Aorta (tissue), 4 donors: ENCODE results near the gene DNAJC2. TPM values are rescaled to one million over a fixed set of nuclear protein-coding genes. Genes with fewer than 3 reads are reported as not detected.

Experiments
- polyA plus RNA-seq, 2 donors: library from polyadenylated mRNA; stranded (reverse); fragments of 200-250 nt; gene quantifications; one replicate each; pipeline ENCODE4 v1.2.3, GENCODE V29; 2013
- total RNA-seq, 2 donors: library from RNA; stranded (reverse); fragmentation: NEBNext Ultra II Directional; extraction: Animal tissue kit (Norgen Biotek cat#: 25700); gene quantifications; one replicate each; pipeline ENCODE4 v1.2.1, GENCODE V29; 2021
- donor health status: healthy with polysubstance abuse.
- donor health status: Bipolar disorder and iron deficiency.
- donor health status: DM: no; HTN: no; CAD: no.
- donor health status: DM: yes; HTN: yes; CAD: no.

Gene DNAJC2
- total and polyA plus RNA-seq, 4 donors = 16.2 to 25.2 (median 24.3) TPM

Other genes with a start within 250 kb of the DNAJC2 start
- 10 to 100 TPM in 1 of 2 donors, 1 to 10 TPM in 1; 10.0 to 20.5 TPM for gene NAPEPLD, start 195.7 kb downstream of the DNAJC2 start, total RNA-seq
- gene NAPEPLD, start 195.7 kb downstream of the DNAJC2 start, polyA plus RNA-seq = 1 to 10 TPM; 8.2 to 8.3 TPM
- gene PMPCB, start 47.3 kb downstream of the DNAJC2 start, total RNA-seq = 10 to 100 TPM; 40.9 to 47.7 TPM
- gene PMPCB, start 47.3 kb downstream of the DNAJC2 start, polyA plus RNA-seq = 10 to 100 TPM; 41.3 to 70.8 TPM
- 10 to 100 TPM; 81.8 to 97.3 TPM for gene PSMC2, start 2.9 kb upstream of the DNAJC2 start, total RNA-seq
- 100 to 1,000 TPM; 107 to 119 TPM for gene PSMC2, start 2.9 kb upstream of the DNAJC2 start, polyA plus RNA-seq
- gene SLC26A5, start 101.4 kb upstream of the DNAJC2 start, total RNA-seq = under 1 TPM; 0.57 to 0.78 TPM
- not detected for gene SLC26A5, start 101.4 kb upstream of the DNAJC2 start, polyA plus RNA-seq